MM.1S (cell line): ENCODE results near the gene ABCA3.

Experiments used
- DNase-seq: peaks from one replicate; pipeline ENCODE4 v3.0.0-alpha.2; 2015
- H2AFZ ChIP-seq: fragments of 300-600 bp; sonication (generic); 2 replicates; pipeline ENCODE4 v1.6.0; 2016; ENCODE audit warnings: antibody characterized with exemption, low read length
- H3F3A ChIP-seq: fragments of 300-600 bp; sonication (generic); 2 replicates; pipeline ENCODE4 v1.6.1; 2016; ENCODE audit warnings: mild to moderate bottlenecking, antibody characterized with exemption, low read length, moderate library complexity, mixed read lengths; ENCODE audit not compliant: insufficient read depth
- H3K27ac ChIP-seq: fragments of 300-600 bp; sonication (generic); 2 replicates; pipeline ENCODE4 v1.5.1; 2016; ENCODE audit warnings: mild to moderate bottlenecking, low read length
- H3K27me3 ChIP-seq: fragments of 300-600 bp; sonication (generic); replicated peaks from 2 replicates; pipeline ENCODE4 v1.6.0; 2016; ENCODE audit warnings: low read length; ENCODE audit not compliant: insufficient read depth
- H3K36me3 ChIP-seq: fragments of 300-600 bp; sonication (generic); replicated peaks from 2 replicates; pipeline ENCODE4 v1.6.1; 2016; ENCODE audit warnings: mild to moderate bottlenecking, low read length, mixed read lengths; ENCODE audit not compliant: insufficient read depth
- H3K4me1 ChIP-seq: fragments of 300-600 bp; sonication (generic); 2 replicates; pipeline ENCODE4 v1.6.1; 2016; ENCODE audit warnings: low read length, mixed read lengths
- H3K4me2 ChIP-seq: fragments of 300-600 bp; sonication (generic); 2 replicates; pipeline ENCODE4 v1.6.0; 2016; ENCODE audit warnings: low read depth, low read length
- H3K4me3 ChIP-seq: fragments of 300-600 bp; sonication (generic); 2 replicates; pipeline ENCODE4 v1.5.1; 2016; ENCODE audit warnings: low read length, mixed read lengths
- H3K79me2 ChIP-seq: fragments of 300-600 bp; sonication (generic); 2 replicates; pipeline ENCODE4 v1.6.1; 2016; ENCODE audit warnings: mixed run types, low read length, mixed read lengths
- H3K9ac ChIP-seq: fragments of 300-600 bp; sonication (generic); 2 replicates; pipeline ENCODE4 v1.6.1; 2016; ENCODE audit warnings: low read length, mixed read lengths
- H3K9me2 ChIP-seq: fragments of 300-600 bp; sonication (generic); replicated peaks from 2 replicates; pipeline ENCODE4 v1.6.1; 2016; ENCODE audit warnings: mild to moderate bottlenecking, low read length, mixed read lengths; ENCODE audit not compliant: insufficient read depth
- H3K9me3 ChIP-seq: fragments of 300-600 bp; sonication (generic); replicated peaks from 2 replicates; pipeline ENCODE4 v1.6.1; 2016; ENCODE audit warnings: mild to moderate bottlenecking, low read length, mixed read lengths; ENCODE audit not compliant: insufficient read depth
- H4K20me1 ChIP-seq: fragments of 300-600 bp; sonication (generic); 2 replicates; pipeline ENCODE4 v1.6.1; 2016; ENCODE audit warnings: mild to moderate bottlenecking, low read length, moderate library complexity, mixed read lengths; ENCODE audit not compliant: insufficient read depth
- EZH2 ChIP-seq: fragments of 300-600 bp; sonication (generic); optimal IDR thresholded peaks from 2 replicates; pipeline ENCODE3; 2017; ENCODE audit warnings: low read depth, mild to moderate bottlenecking, antibody characterized with exemption, low read length, mixed read lengths
- EZH2phosphoT487 ChIP-seq: fragments of 300-600 bp; sonication (generic); IDR thresholded peaks from 2 replicates; pipeline ENCODE4 v1.6.1; 2018; ENCODE audit warnings: antibody characterized with exemption, low read length
- TF ChIP-seq, protein P1 (sequence below): fragments of 300-600 bp; sonication (generic); IDR thresholded peaks from 2 replicates; pipeline ENCODE4 v1.5.1; 2016; ENCODE audit warnings: antibody characterized with exemption, low read length, mixed read lengths

Gene ABCA3

DNA sequence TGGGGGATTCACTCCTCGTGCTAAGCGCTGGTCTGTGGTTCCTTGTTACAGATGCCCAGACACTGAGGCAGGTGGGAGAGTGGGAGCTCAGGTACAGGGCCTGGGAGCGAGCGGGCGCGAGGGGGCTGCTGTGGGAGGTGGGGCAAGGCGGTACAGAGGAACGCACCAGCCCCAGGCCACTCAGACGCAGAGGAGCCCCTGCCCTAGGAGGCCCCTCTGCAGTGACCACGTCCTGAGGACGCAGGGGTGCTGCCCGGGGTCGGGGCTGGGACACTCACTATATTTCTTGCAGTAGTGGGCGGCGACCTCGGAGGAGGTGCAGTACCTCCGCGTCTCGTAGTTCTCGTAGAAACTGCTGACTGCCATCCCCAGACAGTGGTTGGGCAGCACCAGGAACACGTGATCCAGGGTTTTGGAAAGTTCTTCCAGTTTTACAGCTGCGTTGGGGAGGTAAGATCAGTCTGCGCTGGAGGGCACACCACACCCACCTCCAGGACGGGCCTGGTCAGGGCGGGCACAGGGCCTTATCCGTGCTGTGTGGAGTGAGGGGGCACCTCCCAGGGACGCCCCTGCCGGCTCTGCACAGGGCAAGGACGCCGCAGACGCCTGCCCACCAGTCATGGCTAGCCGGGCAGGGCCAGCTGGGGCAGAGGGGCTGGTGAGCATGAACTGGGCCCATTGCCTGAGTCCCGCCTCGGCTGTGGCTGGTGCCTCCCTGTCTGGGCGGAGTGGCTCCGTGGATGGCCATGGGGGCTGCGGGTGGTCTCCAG lies 56.3 kb downstream of the ABCA3 start:
- H3K27ac ChIP-seq = no peak overlapping the region
- no peaks in the 10 kb centered on the region for H4K20me1 ChIP-seq
- H3F3A ChIP-seq = no peaks in the 10 kb centered on the region
- H3K79me2 ChIP-seq = no peaks in the 10 kb centered on the region
- H3K36me3 ChIP-seq = no peaks in the 10 kb centered on the region
- H3K4me3 ChIP-seq = no peak overlapping the region; the same call in 1 of the 2 replicates
- H3K4me2 ChIP-seq = peak overlapping the region; percentile 18; the same call in 1 of the 2 replicates
- no peaks in the 10 kb centered on the region for H3K4me1 ChIP-seq
- no peaks in the 10 kb centered on the region for H3K9me3 ChIP-seq
- TF ChIP-seq EZH2phosphoT487 (no peak), EZH2 (no peak)
- TF ChIP-seq, protein P1, sequence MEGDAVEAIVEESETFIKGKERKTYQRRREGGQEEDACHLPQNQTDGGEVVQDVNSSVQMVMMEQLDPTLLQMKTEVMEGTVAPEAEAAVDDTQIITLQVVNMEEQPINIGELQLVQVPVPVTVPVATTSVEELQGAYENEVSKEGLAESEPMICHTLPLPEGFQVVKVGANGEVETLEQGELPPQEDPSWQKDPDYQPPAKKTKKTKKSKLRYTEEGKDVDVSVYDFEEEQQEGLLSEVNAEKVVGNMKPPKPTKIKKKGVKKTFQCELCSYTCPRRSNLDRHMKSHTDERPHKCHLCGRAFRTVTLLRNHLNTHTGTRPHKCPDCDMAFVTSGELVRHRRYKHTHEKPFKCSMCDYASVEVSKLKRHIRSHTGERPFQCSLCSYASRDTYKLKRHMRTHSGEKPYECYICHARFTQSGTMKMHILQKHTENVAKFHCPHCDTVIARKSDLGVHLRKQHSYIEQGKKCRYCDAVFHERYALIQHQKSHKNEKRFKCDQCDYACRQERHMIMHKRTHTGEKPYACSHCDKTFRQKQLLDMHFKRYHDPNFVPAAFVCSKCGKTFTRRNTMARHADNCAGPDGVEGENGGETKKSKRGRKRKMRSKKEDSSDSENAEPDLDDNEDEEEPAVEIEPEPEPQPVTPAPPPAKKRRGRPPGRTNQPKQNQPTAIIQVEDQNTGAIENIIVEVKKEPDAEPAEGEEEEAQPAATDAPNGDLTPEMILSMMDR = no peak
- H3K27me3 ChIP-seq = peaks cover 98% of the 10 kb centered on the region
- no peak overlapping the region for H3K9ac ChIP-seq
- H3K9me2 ChIP-seq = no peaks in the 10 kb centered on the region
- no peak overlapping the region for H2AFZ ChIP-seq
- no peak for DNase-seq

DNA sequence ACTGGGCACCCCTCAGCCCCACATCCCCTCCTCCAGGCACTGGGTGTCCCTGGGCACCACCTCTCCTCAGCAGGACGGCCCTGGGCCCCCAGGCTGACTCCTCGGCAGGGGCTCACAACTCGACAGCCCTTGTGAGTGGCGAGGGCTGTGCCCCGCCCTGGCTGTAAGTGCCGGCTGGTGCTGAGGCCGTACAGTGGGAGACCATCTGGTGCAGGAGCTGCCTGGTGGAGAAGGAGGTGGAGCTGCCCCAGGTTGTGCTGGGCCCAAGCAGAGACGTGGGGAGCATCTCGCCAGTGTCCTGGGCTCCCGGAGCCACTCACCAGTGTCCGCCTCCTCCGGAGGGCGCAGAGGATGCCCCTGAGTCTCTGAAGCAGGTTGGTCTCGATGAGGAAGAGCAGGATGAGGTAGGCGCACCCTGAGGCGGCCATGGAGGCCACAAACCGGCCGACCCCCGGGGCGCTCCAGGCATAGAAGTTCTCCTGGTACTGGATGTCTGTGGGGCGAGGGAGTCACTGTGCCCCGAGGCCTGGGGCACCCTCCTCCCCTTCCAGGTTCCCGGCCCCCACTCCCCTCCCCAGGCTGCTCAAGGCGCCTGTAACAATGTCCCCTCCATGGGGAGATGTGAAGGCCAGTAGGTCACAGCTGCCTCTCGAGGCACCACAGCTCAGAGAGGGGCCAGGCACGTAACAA lies 57.5 kb downstream of the ABCA3 start:
- no peaks in the 10 kb centered on the region for H3K36me3 ChIP-seq
- DNase-seq = no peak
- H3K4me2 ChIP-seq = no peak overlapping the region
- no peaks in the 10 kb centered on the region for H3K4me1 ChIP-seq
- no peak overlapping the region for H3K4me3 ChIP-seq
- no peaks in the 10 kb centered on the region for H4K20me1 ChIP-seq
- peaks cover 99% of the 10 kb centered on the region for H3K27me3 ChIP-seq
- no peaks in the 10 kb centered on the region for H3K79me2 ChIP-seq
- H3K9me2 ChIP-seq = no peaks in the 10 kb centered on the region
- no peak overlapping the region for H3K27ac ChIP-seq
- H3F3A ChIP-seq = no peaks in the 10 kb centered on the region
- TF ChIP-seq, protein P1 = no peak
- no peak for TF ChIP-seq EZH2phosphoT487
- no peak for TF ChIP-seq EZH2
- H2AFZ ChIP-seq = no peak overlapping the region
- H3K9ac ChIP-seq = no peak overlapping the region
- no peaks in the 10 kb centered on the region for H3K9me3 ChIP-seq

- H3K27me3 ChIP-seq = peaks cover 99% of the 10 kb centered on the region
Observed at GRCh38 chr16:2282262-2282661, 58.3 kb downstream of the ABCA3 start.

More at GRCh38 chr16:2282262-2282661, 58.3 kb downstream of the ABCA3 start:
- H3K79me2 ChIP-seq = no peaks in the 10 kb centered on the region
- H4K20me1 ChIP-seq = no peaks in the 10 kb centered on the region
- no peaks in the 10 kb centered on the region for H3K4me1 ChIP-seq
- DNase-seq = no peak
- no peak overlapping the region for H2AFZ ChIP-seq
- no peak overlapping the region for H3K9ac ChIP-seq
- H3K9me2 ChIP-seq = no peaks in the 10 kb centered on the region
- H3K9me3 ChIP-seq = no peaks in the 10 kb centered on the region
- TF ChIP-seq EZH2phosphoT487 (no peak), EZH2 (no peak)
- TF ChIP-seq, protein P1 = no peak
- H3K27ac ChIP-seq = no peak overlapping the region
- no peak overlapping the region for H3K4me3 ChIP-seq
- H3F3A ChIP-seq = no peaks in the 10 kb centered on the region
- no peak overlapping the region for H3K4me2 ChIP-seq
- no peaks in the 10 kb centered on the region for H3K36me3 ChIP-seq
